Natural killer cell (primary cell): Measurements from ENCODE around the gene CACNB3. TPM values are rescaled to one million over a fixed set of nuclear protein-coding genes. Genes with fewer than 3 reads are reported as not detected.

Experiments used
- ATAC-seq, 3 donors: fragments of 150-1000 bp in 2 of 3; fragments of 200-7000 bp in 1 of 3; cut with Tn5 transposase; 1 replicate in 1 of 3; 2 replicates in 2 of 3; pipeline ENCODE4 v1.10.0; 2021; ENCODE audit warnings: mild to moderate bottlenecking in 2 of 3, moderate library complexity in 2 of 3
- DNase-seq, 2 donors: peaks; one replicate each; pipeline versions ENCODE4 v3.0.0 to v3.0.0-alpha.2; 2013 to 2021; ENCODE audit warnings: mixed read lengths in 1 of 2
- H3K27ac ChIP-seq: one replicate; pipeline ENCODE4 v1.5.1; 2013; ENCODE audit warnings: mild to moderate bottlenecking, low read length
- H3K27me3 ChIP-seq: one replicate; pipeline ENCODE4 v1.6.1; 2013; ENCODE audit warnings: low read length; ENCODE audit not compliant: control insufficient read depth, insufficient read depth
- H3K36me3 ChIP-seq: one replicate; pipeline ENCODE4 v1.6.1; 2013; ENCODE audit warnings: low read length; ENCODE audit not compliant: control insufficient read depth, insufficient read depth
- H3K4me1 ChIP-seq: one replicate; pipeline ENCODE4 v1.6.1; 2013; ENCODE audit warnings: low read length; ENCODE audit not compliant: control insufficient read depth, insufficient read depth
- H3K4me3 ChIP-seq: one replicate; pipeline ENCODE4 v1.5.1; 2013; ENCODE audit warnings: low read length
- H3K9me3 ChIP-seq: one replicate; pipeline ENCODE4 v1.6.1; 2013; ENCODE audit warnings: low read length; ENCODE audit not compliant: control insufficient read depth, insufficient read depth
- H3K27ac Mint-ChIP-seq, 2 donors: one replicate each; pipeline ENCODE4 v1.8.0; 2022; ENCODE audit warnings: mild to moderate bottlenecking in 2 of 2, mixed read lengths in 2 of 2, moderate library complexity in 1 of 2
- H3K27me3 Mint-ChIP-seq, 2 donors: one replicate each; pipeline ENCODE4 v1.8.0; 2022; ENCODE audit warnings: low read depth in 2 of 2, mixed read lengths in 2 of 2
- H3K36me3 Mint-ChIP-seq: one replicate; pipeline ENCODE4 v1.8.0; 2022; ENCODE audit warnings: mixed read lengths
- H3K4me1 Mint-ChIP-seq, 2 donors: one replicate each; pipeline ENCODE4 v1.8.0; 2022; ENCODE audit warnings: mixed read lengths in 2 of 2
- H3K4me3 Mint-ChIP-seq: one replicate; pipeline ENCODE4 v1.8.0; 2022; ENCODE audit warnings: mild to moderate bottlenecking, moderate library complexity, mixed read lengths
- H3K9me3 Mint-ChIP-seq, 2 donors: one replicate each; pipeline ENCODE4 v1.8.0; 2022; ENCODE audit warnings: mixed read lengths in 2 of 2
- CTCF ChIP-seq: fragments of 200-600 bp; IDR thresholded peaks from one replicate; pipeline ENCODE4 v1.8.0; 2022; ENCODE audit warnings: antibody characterized with exemption
- WGBS: methylation state at CpG from one replicate; pipeline ENCODE4 v1.1.7; 2013; ENCODE audit warnings: missing lambda C conversion rate; ENCODE audit not compliant: insufficient coverage; 5-methylcytosine and 5-hydroxymethylcytosine counted together
- intact Hi-C: fragments of 100-400 bp; cut with micrococcal nuclease; formaldehyde crosslinking; loops from one replicate; pipeline ENCODE4 v1.14.2; 2022
- total RNA-seq, 4 donors: library from RNA; stranded (reverse); fragments of 120-200 nt in 1 of 4; gene quantifications; one replicate each; pipeline versions ENCODE4 v1.2.3 to v1.2.4, GENCODE V29; 2013 to 2022

CACNB3 gene
- total RNA-seq, 3 donors from 2014 or later (not counting 1 experiment from before 2014, with no cell fraction given) = 7.2 to 12.4 (median 12.2) TPM

GRCh38 chr12:48800971-48801370 is 17.3 kb upstream of the CACNB3 start:
- no peak for TF ChIP-seq CTCF
- WGBS = 81% methylated on average over 14 of the region's 14 CpGs
- no peak overlapping the region for H3K4me3 Mint-ChIP-seq
- intact Hi-C loops = no loop called here
- Histone ChIP-seq H3K9me3 (no peaks in the 10 kb centered on the region), H3K4me3 (no peak overlapping the region), H3K27ac (no peak overlapping the region), H3K36me3 (no peaks in the 10 kb centered on the region), H3K4me1 (peaks cover under 1% of the 10 kb centered on the region), H3K27me3 (no peaks in the 10 kb centered on the region)
- ATAC-seq (no peak), DNase-seq (no peak)
- peaks cover 9% of the 10 kb centered on the region in 2 donors for H3K4me1 Mint-ChIP-seq
- H3K9me3 Mint-ChIP-seq = no peaks in the 10 kb centered on the region
- no peak overlapping the region for H3K27ac Mint-ChIP-seq
- no peaks in the 10 kb centered on the region for H3K36me3 Mint-ChIP-seq
- no peaks in the 10 kb centered on the region for H3K27me3 Mint-ChIP-seq

GRCh38 chr12:48803675-48804074 is 14.6 kb upstream of the CACNB3 start:
- H3K27ac ChIP-seq = no peak overlapping the region
- DNase-seq (no peak), ATAC-seq (peak in 2 of 3 donors; percentile 34 to 51)
- intact Hi-C loops = no loop called here
- no peak for TF ChIP-seq CTCF
- peaks cover 13 to 15% of the 10 kb centered on the region in 2 donors for H3K4me1 Mint-ChIP-seq
- H3K9me3 Mint-ChIP-seq = no peaks in the 10 kb centered on the region
- H3K9me3 ChIP-seq = no peaks in the 10 kb centered on the region
- no peaks in the 10 kb centered on the region for H3K36me3 Mint-ChIP-seq
- no peak overlapping the region for H3K4me3 ChIP-seq
- no peaks in the 10 kb centered on the region for H3K27me3 ChIP-seq
- H3K4me1 ChIP-seq = no peaks in the 10 kb centered on the region
- H3K36me3 ChIP-seq = no peaks in the 10 kb centered on the region
- no peak overlapping the region for H3K4me3 Mint-ChIP-seq
- no peak overlapping the region for H3K27ac Mint-ChIP-seq
- WGBS = no CpG with 5 or more reads among the region's 1 CpG
- H3K27me3 Mint-ChIP-seq = no peaks in the 10 kb centered on the region

- no peak for ATAC-seq
- Histone ChIP-seq H3K27me3 (no peaks in the 10 kb centered on the region), H3K9me3 (no peaks in the 10 kb centered on the region), H3K27ac (no peak overlapping the region), H3K4me1 (no peaks in the 10 kb centered on the region), H3K4me3 (no peak overlapping the region), H3K36me3 (no peaks in the 10 kb centered on the region)
- DNase-seq = no peak
- no peaks in the 10 kb centered on the region for H3K27me3 Mint-ChIP-seq
- H3K27ac Mint-ChIP-seq = no peak overlapping the region
- H3K4me1 Mint-ChIP-seq = peaks cover 13 to 15% of the 10 kb centered on the region in 2 donors
- H3K36me3 Mint-ChIP-seq = no peaks in the 10 kb centered on the region
- intact Hi-C loops = no loop called here
- WGBS = 82% methylated on average over 2 of the region's 3 CpGs
- H3K4me3 Mint-ChIP-seq = no peak overlapping the region
- TF ChIP-seq CTCF = no peak
- no peaks in the 10 kb centered on the region for H3K9me3 Mint-ChIP-seq
Measured at GRCh38 chr12:48807981-48808380, 10.3 kb upstream of the CACNB3 start.

- WGBS = 96% methylated on average over 3 of the region's 5 CpGs
- no peaks in the 10 kb centered on the region for H3K9me3 ChIP-seq
- peaks cover 3% of the 10 kb centered on the region for H3K27me3 ChIP-seq
- no peak overlapping the region for H3K4me3 Mint-ChIP-seq
- no peak for TF ChIP-seq CTCF
- no peak for DNase-seq
- no peak overlapping the region for H3K27ac Mint-ChIP-seq
- no peaks in the 10 kb centered on the region for H3K9me3 Mint-ChIP-seq
- H3K27me3 Mint-ChIP-seq = peaks cover under 1 to 4% of the 10 kb centered on the region in 2 donors
- intact Hi-C loops = no loop called here
- H3K4me3 ChIP-seq = no peak overlapping the region
- H3K27ac ChIP-seq = no peak overlapping the region
- peaks cover 16 to 36% of the 10 kb centered on the region in 2 donors for H3K4me1 Mint-ChIP-seq
- H3K4me1 ChIP-seq = peaks cover 20% of the 10 kb centered on the region
- H3K36me3 ChIP-seq = no peaks in the 10 kb centered on the region
- no peak for ATAC-seq
- no peaks in the 10 kb centered on the region for H3K36me3 Mint-ChIP-seq
Measured at GRCh38 chr12:48810903-48811431, 7.3 kb upstream of the CACNB3 start.
